ENCODE data around the gene PITPNC1.

Gene PITPNC1

DNA sequence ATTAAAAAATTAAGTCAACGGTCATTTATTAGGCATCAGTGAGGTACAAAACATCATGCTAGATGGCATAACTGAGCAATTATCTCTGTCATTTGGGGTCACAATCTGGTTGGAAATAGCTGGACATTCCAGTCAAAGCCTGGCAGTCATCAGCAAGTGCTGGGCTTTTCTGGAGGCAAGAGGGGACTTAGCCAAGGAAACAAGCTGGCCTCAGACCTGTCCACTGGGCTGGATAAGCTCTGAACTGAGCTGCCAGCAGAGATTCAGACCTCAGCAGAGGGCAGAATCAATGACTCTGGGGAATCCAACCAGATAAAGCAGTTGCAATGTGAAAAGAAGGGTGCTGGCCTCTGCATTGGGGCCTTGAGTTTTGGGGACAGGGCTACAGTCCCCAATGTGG lies 178.8 kb downstream of the PITPNC1 start:
- H3K4me3 ChIP-seq (ENCODE audit: low read depth, low read length), result no peak overlapping the region
- TF ChIP-seq, protein P1, sequence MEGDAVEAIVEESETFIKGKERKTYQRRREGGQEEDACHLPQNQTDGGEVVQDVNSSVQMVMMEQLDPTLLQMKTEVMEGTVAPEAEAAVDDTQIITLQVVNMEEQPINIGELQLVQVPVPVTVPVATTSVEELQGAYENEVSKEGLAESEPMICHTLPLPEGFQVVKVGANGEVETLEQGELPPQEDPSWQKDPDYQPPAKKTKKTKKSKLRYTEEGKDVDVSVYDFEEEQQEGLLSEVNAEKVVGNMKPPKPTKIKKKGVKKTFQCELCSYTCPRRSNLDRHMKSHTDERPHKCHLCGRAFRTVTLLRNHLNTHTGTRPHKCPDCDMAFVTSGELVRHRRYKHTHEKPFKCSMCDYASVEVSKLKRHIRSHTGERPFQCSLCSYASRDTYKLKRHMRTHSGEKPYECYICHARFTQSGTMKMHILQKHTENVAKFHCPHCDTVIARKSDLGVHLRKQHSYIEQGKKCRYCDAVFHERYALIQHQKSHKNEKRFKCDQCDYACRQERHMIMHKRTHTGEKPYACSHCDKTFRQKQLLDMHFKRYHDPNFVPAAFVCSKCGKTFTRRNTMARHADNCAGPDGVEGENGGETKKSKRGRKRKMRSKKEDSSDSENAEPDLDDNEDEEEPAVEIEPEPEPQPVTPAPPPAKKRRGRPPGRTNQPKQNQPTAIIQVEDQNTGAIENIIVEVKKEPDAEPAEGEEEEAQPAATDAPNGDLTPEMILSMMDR (IDR thresholded peaks at IDR 0.05; ENCODE audit: low read depth, low read length), result no peak

DNA sequence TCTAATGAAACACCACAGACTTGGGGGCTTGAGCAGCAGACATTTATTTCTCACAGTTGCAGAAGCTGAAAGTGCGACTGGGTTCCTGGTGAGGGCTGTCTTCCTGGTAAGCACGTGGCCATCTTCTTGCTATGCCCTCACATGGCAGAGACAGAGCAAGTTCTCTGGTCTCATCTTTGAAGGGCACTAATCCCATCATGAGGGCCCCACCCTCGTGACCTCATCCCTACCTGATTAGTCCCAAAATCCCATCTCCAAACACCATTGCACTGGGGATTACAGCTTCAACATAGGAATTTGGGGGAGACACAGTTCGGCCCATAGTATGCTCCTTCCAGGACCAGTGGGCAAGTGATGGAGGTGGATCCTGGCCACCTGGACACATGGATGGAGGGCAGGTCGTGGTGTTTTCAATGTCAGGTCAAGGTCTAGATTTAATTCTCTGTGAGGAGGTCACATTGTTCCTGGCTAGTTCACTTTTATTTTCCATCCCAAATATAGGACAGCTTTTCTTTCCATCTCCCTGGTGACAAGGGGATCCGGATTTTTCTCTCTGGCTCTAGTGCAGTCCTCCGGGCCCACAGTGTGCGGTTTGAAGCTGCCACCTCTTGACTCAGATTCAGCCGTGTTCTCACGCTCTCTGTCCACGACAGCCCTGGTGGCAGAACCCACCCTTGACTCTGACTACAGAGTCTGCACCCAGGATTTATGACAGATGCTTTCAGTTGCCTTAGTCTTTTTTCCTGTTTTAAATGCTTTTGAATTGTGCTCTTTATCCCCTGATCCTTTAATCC lies 180.2 kb downstream of the PITPNC1 start:
- H3K4me3 ChIP-seq (ENCODE audit: low read depth, low read length), result no peak overlapping the region
- TF ChIP-seq, protein P1 (IDR thresholded peaks at IDR 0.05; ENCODE audit: low read depth, low read length), result no peak

DNA sequence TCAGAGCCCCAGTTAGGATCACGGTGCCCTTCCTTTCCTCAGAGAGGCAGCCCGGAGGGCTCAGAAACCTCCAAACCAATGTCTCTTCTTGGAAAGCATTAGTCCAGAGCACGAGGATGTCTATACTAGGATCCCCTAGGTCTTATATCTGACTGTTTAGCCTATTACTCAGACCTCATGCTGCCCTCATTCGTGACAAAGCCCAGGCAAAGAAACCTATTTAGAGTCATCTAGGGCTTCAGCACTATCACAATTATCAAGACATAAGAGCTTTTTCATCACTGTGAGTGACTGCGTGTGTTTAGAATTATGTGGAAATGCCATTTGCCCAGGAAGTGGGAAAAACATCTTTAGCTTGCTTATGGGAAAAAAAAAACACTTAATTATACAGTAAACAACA lies 180.8 kb downstream of the PITPNC1 start:
- H3K4me3 ChIP-seq (ENCODE audit: low read depth, low read length), result no peak overlapping the region
- TF ChIP-seq, protein P1 (IDR thresholded peaks at IDR 0.05; ENCODE audit: low read depth, low read length), result no peak

DNA sequence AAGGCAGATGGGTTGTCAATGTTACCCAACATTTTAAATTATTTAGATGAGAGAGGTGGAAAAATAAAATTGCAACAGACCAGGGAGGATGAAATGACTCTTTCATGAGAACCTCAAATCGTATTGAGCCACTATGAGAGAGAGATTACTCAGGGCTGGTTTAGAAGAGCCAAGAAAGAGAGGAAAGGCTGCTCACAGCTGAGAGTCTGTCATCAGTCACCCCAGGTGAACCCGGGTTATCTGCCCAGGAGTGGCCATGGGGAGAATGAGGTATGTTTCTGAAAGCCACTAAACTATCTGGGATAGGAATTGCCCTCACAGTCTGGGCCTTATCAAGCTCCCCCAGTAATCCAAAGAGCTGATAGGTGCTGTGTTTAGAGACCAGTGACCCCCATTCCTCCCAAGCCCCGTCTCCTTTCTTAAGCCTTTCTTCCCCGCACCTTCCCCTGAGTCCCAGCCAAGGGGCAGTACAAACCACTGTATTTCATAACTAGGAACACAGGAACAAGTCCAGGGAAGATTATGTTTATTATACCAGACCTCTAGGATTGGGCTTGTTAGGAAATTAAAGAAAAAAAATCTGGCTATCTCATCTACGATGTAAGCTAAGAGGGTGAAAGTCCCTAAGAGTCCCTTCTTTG lies 181.8 kb downstream of the PITPNC1 start:
- H3K4me3 ChIP-seq (ENCODE audit: low read depth, low read length), result no peak overlapping the region
- TF ChIP-seq, protein P1 (IDR thresholded peaks at IDR 0.05; ENCODE audit: low read depth, low read length), result no peak

DNA sequence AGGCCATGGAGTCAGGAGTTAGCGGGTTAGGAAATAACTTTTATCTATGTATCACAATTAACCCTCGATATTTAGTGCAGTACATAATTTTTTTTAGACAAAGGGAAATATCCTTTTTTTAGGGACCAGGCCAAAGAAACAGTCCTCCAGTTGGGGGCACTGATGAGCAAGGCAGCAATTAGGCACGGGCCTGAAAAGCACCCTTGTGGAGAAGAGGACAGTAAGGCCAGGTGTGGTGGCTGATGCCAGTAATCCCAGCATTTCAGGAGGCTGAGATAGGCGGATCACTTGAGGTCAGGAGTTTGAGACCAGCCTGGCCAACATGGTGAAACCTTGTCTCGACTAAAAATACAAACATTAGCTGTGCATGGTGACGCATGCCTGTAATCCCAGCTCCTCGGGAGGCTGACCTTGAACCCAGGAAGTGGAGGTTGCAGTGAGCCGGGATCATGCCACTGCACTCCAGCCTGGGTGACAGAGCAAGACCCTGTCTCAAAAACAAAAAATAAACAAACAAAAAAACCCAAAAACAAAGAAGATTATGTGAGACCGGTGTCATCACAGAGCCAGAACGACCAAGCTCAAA lies 182.4 kb downstream of the PITPNC1 start:
- TF ChIP-seq, protein P1 (IDR thresholded peaks at IDR 0.05; ENCODE audit: low read depth, low read length), result no peak

DNA sequence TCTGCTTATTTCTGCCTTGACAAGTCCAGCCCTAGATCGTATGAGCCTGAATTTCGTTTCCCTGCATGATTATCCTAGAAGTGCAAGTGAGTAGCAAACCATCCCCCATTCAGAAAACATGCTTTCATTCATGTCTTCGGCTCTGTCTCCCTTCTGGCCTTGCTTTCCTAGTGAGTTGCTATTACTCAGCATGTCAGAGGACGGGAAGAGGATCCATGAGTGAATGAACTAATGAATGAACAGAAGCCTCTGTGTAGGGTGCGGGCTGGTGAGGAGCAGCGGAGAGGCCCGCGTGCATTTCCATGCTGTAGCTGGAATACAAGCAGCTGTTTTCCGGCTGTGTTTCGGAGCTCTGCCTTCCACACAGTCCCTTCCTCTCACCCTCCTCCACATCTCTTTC lies 184.9 kb downstream of the PITPNC1 start:
- TF ChIP-seq, protein P1 (IDR thresholded peaks at IDR 0.05; ENCODE audit: low read depth, low read length), result no peak
- H3K4me3 ChIP-seq (ENCODE audit: low read depth, low read length), result no peak overlapping the region

More for the DNA sequence above, 182.4 kb downstream of the PITPNC1 start:
- no peak overlapping the region for H3K4me3 ChIP-seq (ENCODE audit: low read depth, low read length)

Data from WI38 (cell line).